Spleen (tissue), 7 donors: ENCODE results near the gene EPB41L4A.

Experiments used
- POLR2A ChIP-seq, 3 donors: fragments of 450-650 bp; IDR thresholded peaks; one replicate each; pipeline ENCODE4 v1.5.1; 2017; ENCODE audit warnings: antibody characterized with exemption in 3 of 3, mild to moderate bottlenecking in 1 of 3
- TF ChIP-seq, protein P1 (sequence below), 11 experiments: fragments of 200-600 bp in 7 of 11; fragments of 450-650 bp in 4 of 11; sonication (generic) in 4 of 11; IDR thresholded peaks in 8 of 11; conservative IDR thresholded peaks in 3 of 11; 1 replicate in 7 of 11; 2 replicates in 4 of 11; pipeline versions ENCODE4 v1.4.0 to v1.8.0; 2016 to 2021; ENCODE audit warnings: antibody characterized with exemption in 11 of 11, inconsistent platforms in 4 of 11, mild to moderate bottlenecking in 1 of 11
- donor health status: DM: no; HTN: no; CAD: no; lungs with moderate emphysema.
- donor health status: DM: no; HTN: no; CAD: no.
- donor health status: DM: no; HTN: no; CAD: no.

GRCh38 chr5:112374356-112374755, 44.7 kb downstream of the EPB41L4A start:
- TF ChIP-seq, protein P1, sequence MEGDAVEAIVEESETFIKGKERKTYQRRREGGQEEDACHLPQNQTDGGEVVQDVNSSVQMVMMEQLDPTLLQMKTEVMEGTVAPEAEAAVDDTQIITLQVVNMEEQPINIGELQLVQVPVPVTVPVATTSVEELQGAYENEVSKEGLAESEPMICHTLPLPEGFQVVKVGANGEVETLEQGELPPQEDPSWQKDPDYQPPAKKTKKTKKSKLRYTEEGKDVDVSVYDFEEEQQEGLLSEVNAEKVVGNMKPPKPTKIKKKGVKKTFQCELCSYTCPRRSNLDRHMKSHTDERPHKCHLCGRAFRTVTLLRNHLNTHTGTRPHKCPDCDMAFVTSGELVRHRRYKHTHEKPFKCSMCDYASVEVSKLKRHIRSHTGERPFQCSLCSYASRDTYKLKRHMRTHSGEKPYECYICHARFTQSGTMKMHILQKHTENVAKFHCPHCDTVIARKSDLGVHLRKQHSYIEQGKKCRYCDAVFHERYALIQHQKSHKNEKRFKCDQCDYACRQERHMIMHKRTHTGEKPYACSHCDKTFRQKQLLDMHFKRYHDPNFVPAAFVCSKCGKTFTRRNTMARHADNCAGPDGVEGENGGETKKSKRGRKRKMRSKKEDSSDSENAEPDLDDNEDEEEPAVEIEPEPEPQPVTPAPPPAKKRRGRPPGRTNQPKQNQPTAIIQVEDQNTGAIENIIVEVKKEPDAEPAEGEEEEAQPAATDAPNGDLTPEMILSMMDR (IDR thresholded peaks at IDR 0.05 in 8 of 11, conservative IDR thresholded peaks at IDR 0.05 in 3 of 11) = no peak
- TF ChIP-seq POLR2A (IDR thresholded peaks at IDR 0.05) = no peak
